OCI-LY3 (cell line): ENCODE measurements around the gene MED31.

ENCODE experiments used
- EZH2phosphoT487 ChIP-seq: fragments of 200-600 bp; shearing (Covaris generic); IDR thresholded peaks from 2 replicates; pipeline ENCODE4 v1.6.1; 2018; ENCODE audit warnings: antibody characterized with exemption, mixed run types, low read depth
- TF ChIP-seq, protein P1 (sequence below): fragments of 200-600, 300-600 bp; sonication (generic); IDR thresholded peaks from 2 replicates; pipeline ENCODE4 v1.5.1; 2014; ENCODE audit warnings: antibody characterized with exemption, low read length, low read depth

DNA sequence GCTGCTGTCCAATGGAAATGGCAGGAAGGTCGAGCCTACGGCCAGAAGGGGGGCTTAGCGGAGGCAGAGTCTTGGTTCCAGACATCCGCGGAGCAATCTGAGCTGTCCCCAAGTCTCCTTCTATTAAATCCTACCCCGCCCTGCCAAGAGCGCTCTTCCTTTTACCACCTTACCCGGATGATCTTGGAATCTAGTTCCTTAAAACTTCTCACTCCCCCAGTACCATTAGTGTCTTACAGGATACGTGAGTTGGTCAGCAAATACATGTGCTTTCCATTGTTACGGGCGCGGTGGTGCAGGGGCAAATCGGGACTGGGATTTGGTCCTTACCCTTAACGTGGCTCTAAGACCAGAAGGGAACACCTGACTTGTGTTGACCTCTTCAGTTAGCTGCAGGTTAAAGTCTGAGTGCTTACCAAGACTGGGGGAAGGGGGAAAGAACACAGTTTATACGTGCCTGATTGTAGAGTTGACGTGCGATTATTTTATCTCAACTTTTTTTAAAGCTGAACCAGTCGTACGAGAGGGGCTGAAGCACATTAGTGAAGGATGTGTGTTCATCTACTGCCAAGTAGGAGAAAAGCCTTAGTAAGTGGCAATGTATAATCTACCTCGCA, 10.1 kb downstream of the MED31 start:
- TF ChIP-seq, protein P1, sequence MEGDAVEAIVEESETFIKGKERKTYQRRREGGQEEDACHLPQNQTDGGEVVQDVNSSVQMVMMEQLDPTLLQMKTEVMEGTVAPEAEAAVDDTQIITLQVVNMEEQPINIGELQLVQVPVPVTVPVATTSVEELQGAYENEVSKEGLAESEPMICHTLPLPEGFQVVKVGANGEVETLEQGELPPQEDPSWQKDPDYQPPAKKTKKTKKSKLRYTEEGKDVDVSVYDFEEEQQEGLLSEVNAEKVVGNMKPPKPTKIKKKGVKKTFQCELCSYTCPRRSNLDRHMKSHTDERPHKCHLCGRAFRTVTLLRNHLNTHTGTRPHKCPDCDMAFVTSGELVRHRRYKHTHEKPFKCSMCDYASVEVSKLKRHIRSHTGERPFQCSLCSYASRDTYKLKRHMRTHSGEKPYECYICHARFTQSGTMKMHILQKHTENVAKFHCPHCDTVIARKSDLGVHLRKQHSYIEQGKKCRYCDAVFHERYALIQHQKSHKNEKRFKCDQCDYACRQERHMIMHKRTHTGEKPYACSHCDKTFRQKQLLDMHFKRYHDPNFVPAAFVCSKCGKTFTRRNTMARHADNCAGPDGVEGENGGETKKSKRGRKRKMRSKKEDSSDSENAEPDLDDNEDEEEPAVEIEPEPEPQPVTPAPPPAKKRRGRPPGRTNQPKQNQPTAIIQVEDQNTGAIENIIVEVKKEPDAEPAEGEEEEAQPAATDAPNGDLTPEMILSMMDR: no peak
- TF ChIP-seq EZH2phosphoT487: no peak
